ENCODE results near the gene ADGRV1.

The ADGRV1 gene

DNA sequence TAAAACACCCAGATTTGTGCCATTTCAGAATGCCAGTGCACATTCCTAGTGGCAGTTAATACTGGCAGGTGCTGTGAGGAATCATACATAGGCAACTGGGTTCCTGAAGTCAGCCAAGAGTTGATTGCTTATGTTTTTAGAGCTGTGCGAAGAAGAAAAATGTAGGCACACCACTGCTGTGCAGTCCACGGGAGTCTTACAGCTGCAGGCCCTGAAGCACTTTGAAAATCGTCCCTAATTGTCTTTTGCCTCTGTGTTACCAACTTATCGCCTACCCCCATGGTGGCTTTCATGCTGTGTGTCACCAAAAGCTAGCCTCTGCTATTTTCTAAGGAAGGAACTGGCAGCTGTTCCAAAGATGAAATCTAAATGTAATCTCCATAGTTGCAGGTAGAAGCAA lies 560.6 kb downstream of the ADGRV1 start:
- TF ChIP-seq, protein P1, sequence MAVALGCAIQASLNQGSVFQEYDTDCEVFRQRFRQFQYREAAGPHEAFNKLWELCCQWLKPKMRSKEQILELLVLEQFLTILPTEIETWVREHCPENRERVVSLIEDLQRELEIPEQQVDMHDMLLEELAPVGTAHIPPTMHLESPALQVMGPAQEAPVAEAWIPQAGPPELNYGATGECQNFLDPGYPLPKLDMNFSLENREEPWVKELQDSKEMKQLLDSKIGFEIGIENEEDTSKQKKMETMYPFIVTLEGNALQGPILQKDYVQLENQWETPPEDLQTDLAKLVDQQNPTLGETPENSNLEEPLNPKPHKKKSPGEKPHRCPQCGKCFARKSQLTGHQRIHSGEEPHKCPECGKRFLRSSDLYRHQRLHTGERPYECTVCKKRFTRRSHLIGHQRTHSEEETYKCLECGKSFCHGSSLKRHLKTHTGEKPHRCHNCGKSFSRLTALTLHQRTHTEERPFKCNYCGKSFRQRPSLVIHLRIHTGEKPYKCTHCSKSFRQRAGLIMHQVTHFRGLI (tag by site-specific recombination; IDR thresholded peaks at IDR 0.05), result no peak
- TF ChIP-seq ZIC2 (tag by site-specific recombination; IDR thresholded peaks at IDR 0.05) (peak; percentile 85), ZNF354C (tag by site-specific recombination; IDR thresholded peaks at IDR 0.05; ENCODE audit: borderline replicate concordance, low read depth) (no peak), ZEB2 (tag by site-specific recombination; IDR thresholded peaks at IDR 0.05) (no peak)
- TF ChIP-seq, protein P2, sequence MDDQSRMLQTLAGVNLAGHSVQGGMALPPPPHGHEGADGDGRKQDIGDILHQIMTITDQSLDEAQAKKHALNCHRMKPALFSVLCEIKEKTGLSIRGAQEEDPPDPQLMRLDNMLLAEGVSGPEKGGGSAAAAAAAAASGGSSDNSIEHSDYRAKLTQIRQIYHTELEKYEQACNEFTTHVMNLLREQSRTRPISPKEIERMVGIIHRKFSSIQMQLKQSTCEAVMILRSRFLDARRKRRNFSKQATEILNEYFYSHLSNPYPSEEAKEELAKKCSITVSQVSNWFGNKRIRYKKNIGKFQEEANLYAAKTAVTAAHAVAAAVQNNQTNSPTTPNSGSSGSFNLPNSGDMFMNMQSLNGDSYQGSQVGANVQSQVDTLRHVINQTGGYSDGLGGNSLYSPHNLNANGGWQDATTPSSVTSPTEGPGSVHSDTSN (CRISPR knock-in tag; IDR thresholded peaks at IDR 0.05), result no peak
- no peak overlapping the region for H3K27ac ChIP-seq (ENCODE audit: extremely low read depth, low read depth, low read length)
- H3K9me3 ChIP-seq (ENCODE audit: control insufficient read depth, insufficient read depth, low read depth, low read length), result no peaks in the 10 kb centered on the region
- POLR2A ChIA-PET, result no interaction called here
- H3K36me3 ChIP-seq (ENCODE audit: control insufficient read depth in 2 of 2, insufficient read depth in 1 of 2, low read length in 2 of 2), result no peaks in the 10 kb centered on the region
- H3K4me1 ChIP-seq (ENCODE audit: control insufficient read depth, insufficient read depth, low read length), result no peaks in the 10 kb centered on the region
- CTCF ChIA-PET, result interaction anchor here (0.6 to 1.3 kb wide), 3 partner anchors 266 to 411 kb away, joined by 3 to 4 read pairs (median 3); no protein-coding TSS in a partner anchor
- H3K4me3 ChIP-seq (ENCODE audit: low read depth, low read length), result no peak overlapping the region

DNA sequence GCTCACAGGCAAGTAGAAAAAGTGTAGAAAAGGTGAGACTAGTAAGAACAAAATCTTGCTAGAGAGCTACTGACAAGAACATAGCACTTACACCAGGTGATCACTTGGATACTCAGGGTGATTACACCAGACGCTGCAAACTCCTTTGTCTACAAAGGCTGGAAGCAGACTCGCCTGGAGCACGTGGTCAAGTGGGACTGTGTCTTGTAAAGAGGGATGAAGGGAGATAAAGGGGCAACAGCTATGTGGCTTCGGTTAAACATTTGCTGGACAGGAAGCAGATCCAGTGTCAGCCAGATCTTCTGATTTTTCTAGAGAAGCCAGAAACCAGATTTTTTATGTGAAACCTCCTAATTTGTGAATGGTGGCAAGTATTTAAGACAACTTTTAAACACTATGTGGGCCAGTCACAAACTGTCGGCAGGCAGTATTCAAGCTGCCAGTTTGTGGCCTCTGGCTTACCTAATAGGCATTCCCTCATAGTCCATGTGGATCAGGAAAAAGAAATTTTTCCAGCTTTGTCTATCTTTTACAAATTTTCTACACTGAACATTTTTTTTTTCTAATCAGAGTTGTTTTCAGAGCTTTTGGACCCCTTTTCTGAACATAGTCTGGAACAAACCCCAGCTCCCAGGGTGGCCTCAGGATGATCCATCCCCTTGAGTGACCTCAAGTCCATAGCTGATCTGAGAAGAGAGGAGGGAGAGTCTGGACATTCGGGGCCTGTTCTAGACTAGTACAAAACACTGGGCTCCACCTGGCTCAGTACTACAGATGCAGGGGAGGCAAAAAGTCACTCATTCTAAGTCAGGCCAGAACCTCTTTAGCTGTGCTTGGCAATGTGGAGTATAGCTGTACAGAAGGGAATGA lies 561.6 kb downstream of the ADGRV1 start:
- Histone ChIP-seq H3K36me3 (ENCODE audit: control insufficient read depth in 2 of 2, insufficient read depth in 1 of 2, low read length in 2 of 2) (no peaks in the 10 kb centered on the region), H3K4me3 (ENCODE audit: low read depth, low read length) (no peak overlapping the region), H3K4me1 (ENCODE audit: control insufficient read depth, insufficient read depth, low read length) (no peaks in the 10 kb centered on the region), H3K9me3 (ENCODE audit: control insufficient read depth, insufficient read depth, low read depth, low read length) (no peaks in the 10 kb centered on the region), H3K27ac (ENCODE audit: extremely low read depth, low read depth, low read length) (no peak overlapping the region)
- POLR2A ChIA-PET, result no interaction called here
- CTCF ChIA-PET, result interaction anchor here (0.5 to 1.3 kb wide), 4 partner anchors 188 to 324 kb away, joined by 3 to 4 read pairs (median 3); no protein-coding TSS in a partner anchor
- TF ChIP-seq ZIC2 (tag by site-specific recombination; IDR thresholded peaks at IDR 0.05) (no peak), BCL11A (tag by site-specific recombination; IDR thresholded peaks at IDR 0.05; ENCODE audit: low read depth) (no peak), ZFP41 (tag by site-specific recombination; IDR thresholded peaks at IDR 0.05; ENCODE audit: borderline replicate concordance) (no peak), ZNF544 (tag by site-specific recombination; IDR thresholded peaks at IDR 0.05) (no peak), ZNF404 (tag by site-specific recombination; IDR thresholded peaks at IDR 0.05) (no peak), ZNF223 (tag by site-specific recombination; IDR thresholded peaks at IDR 0.05) (no peak), ZNF521 (tag by site-specific recombination; IDR thresholded peaks at IDR 0.05) (no peak), FEZF1 (tag by site-specific recombination; IDR thresholded peaks at IDR 0.05) (no peak), GLI4 (tag by site-specific recombination; IDR thresholded peaks at IDR 0.05) (no peak), WT1 (tag by site-specific recombination; IDR thresholded peaks at IDR 0.05) (no peak), YY2 (tag by site-specific recombination; IDR thresholded peaks at IDR 0.05) (no peak), ZNF366 (tag by site-specific recombination; conservative IDR thresholded peaks at IDR 0.05) (no peak), ZNF175 (tag by site-specific recombination; IDR thresholded peaks at IDR 0.05) (no peak), KLF10 (tag by site-specific recombination; IDR thresholded peaks at IDR 0.05) (no peak), ZNF433 (tag by site-specific recombination; IDR thresholded peaks at IDR 0.05; ENCODE audit: low read depth) (no peak), ZNF658 (tag by site-specific recombination; IDR thresholded peaks at IDR 0.05) (no peak), ZNF2 (tag by site-specific recombination; IDR thresholded peaks at IDR 0.05) (no peak)
- TF ChIP-seq, protein P3, sequence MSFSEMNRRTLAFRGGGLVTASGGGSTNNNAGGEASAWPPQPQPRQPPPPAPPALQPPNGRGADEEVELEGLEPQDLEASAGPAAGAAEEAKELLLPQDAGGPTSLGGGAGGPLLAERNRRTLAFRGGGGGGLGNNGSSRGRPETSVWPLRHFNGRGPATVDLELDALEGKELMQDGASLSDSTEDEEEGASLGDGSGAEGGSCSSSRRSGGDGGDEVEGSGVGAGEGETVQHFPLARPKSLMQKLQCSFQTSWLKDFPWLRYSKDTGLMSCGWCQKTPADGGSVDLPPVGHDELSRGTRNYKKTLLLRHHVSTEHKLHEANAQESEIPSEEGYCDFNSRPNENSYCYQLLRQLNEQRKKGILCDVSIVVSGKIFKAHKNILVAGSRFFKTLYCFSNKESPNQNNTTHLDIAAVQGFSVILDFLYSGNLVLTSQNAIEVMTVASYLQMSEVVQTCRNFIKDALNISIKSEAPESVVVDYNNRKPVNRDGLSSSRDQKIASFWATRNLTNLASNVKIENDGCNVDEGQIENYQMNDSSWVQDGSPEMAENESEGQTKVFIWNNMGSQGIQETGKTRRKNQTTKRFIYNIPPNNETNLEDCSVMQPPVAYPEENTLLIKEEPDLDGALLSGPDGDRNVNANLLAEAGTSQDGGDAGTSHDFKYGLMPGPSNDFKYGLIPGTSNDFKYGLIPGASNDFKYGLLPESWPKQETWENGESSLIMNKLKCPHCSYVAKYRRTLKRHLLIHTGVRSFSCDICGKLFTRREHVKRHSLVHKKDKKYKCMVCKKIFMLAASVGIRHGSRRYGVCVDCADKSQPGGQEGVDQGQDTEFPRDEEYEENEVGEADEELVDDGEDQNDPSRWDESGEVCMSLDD (tag by site-specific recombination; IDR thresholded peaks at IDR 0.05), result no peak
- TF ChIP-seq, protein P4, sequence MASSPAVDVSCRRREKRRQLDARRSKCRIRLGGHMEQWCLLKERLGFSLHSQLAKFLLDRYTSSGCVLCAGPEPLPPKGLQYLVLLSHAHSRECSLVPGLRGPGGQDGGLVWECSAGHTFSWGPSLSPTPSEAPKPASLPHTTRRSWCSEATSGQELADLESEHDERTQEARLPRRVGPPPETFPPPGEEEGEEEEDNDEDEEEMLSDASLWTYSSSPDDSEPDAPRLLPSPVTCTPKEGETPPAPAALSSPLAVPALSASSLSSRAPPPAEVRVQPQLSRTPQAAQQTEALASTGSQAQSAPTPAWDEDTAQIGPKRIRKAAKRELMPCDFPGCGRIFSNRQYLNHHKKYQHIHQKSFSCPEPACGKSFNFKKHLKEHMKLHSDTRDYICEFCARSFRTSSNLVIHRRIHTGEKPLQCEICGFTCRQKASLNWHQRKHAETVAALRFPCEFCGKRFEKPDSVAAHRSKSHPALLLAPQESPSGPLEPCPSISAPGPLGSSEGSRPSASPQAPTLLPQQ (tag by site-specific recombination; IDR thresholded peaks at IDR 0.05), result no peak
